ENCODE data around the gene CDHR3.

DNA sequence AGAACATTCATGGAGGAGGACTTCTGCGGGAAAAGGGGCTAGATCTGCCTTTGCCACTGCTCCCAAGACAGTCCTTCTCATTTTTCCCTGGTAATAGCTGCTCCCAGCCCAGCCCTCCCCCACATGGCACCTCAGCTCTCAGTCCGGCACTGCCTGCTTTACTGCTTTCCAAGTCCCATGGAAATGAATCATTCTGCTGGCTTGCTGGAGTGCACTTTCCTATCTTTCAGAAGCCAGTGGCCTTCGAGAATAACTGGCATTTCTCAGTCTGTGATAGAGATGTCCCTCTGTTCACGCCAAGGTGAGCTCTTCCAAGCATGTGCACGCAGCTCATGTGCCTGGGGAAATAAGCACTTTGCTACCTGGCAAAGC lies 87.7 kb downstream of the CDHR3 start:
- TF ChIP-seq CTCF (conservative IDR thresholded peaks at IDR 0.05) (no peak), EZH2 (IDR thresholded peaks at IDR 0.05; ENCODE audit: low read depth) (no peak)
